C4-2B (cell line): Measurements from ENCODE around the gene ASTN1.

Source experiments
- CTCF ChIP-seq: fragments of 450-650 bp; conservative IDR thresholded peaks from 2 replicates; pipeline ENCODE4 v1.5.1; 2017; ENCODE audit warnings: mild to moderate bottlenecking
- ZFX ChIP-seq: fragments of 450-650 bp; IDR thresholded peaks from 2 replicates; pipeline ENCODE4 v1.6.1; 2017

- TF ChIP-seq CTCF (no peak), ZFX (no peak)
These were observed 287.5 kb downstream of the ASTN1 start for GRCh38 chr1:176876966-176877515.
